DMS79 (cell line): ENCODE measurements around the gene NRAP.

ENCODE experiments used
- DNase-seq: peaks from one replicate; lab custom pipeline; 2025; lab: John Stamatoyannopoulos, UW

The NRAP gene

GRCh38 chr10:113663908-113664307, at the start of gene NRAP:
Gene NRAP, minus strand, starts transcription at chr10:113664041. Its CDS starts 159 bp downstream, at chr10:113663882.
- DNase-seq = no peak

DNA sequence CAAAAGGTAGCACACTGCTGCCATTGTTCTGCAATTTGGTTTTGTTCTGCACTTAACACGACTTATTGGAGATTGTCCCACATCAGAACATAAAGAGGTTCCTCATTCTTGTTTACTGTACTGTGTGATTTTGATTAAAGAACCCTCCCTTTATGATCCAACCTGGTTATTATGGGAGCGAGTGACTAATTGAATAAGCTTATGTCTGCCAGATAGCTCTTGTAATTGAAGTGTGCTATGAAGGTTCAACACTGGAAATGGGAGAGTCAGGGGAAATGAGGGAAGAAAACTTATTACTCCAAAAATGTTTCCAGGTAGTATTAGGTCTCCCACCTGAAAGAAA, 49.8 kb upstream of the NRAP start:
- DNase-seq = no peak

DNA sequence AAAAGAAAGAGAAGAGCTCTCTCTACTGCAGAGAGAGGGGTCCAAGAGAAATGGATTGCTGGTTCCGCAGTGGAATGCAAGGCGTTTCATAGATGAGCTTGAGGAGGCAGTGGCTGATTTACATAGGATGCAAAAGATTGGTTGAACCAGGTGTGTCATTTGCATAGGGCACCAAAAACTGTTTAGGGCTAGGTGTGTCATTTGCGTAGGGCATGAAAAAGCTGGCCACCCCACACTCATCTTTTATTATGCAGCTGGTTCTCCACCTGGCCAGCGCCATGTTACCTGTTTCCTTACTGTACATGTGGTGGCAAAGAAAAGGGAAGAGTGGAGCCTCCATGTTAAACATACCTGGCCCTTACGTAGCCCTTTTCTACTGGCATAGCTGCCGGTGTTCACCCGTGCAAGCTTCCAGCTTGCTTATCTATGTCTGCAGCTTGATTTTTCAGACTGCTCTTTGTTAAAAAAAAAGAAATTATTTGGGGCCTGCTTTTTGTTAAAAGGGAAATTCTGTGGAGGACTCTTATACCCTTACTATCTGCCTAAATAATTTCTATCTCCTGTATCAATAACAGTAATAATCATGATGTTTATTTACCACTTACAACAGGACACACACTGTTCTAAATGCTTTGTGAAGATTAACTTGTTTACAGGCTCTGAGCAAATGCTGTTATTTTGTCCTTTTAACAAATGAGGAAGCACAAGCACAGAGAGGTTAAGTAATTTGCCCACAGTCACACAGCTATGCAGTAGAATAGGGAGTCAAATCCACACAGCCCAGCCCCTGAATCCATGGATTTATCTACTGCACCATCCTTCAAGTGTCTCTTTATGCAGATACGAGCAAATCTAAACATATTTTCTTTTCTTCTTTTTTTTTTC, 49.2 kb upstream of the NRAP start:
- no peak for DNase-seq

DNA sequence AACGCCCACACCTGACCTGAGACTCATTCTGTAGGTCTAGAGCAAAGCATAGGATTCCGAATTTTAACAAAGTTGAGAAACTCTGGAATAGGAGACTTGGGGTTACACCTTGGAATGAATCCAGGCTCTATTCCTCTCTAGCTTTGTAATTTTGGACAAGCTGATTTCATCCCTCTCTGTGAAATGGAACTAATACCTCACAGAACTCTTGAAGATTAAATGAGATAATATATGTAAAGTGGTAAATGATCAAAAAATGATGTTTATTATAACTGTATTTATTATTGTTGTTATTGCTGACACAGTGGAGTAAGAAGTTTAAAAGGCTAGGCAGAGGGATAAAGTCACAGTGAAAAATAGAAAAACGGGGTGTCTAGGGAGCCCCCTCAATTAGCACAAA, 48.2 kb upstream of the NRAP start:
- no peak for DNase-seq

- DNase-seq = no peak
Measured at GRCh38 chr10:113711142-113711541, 47.3 kb upstream of the NRAP start.

DNA sequence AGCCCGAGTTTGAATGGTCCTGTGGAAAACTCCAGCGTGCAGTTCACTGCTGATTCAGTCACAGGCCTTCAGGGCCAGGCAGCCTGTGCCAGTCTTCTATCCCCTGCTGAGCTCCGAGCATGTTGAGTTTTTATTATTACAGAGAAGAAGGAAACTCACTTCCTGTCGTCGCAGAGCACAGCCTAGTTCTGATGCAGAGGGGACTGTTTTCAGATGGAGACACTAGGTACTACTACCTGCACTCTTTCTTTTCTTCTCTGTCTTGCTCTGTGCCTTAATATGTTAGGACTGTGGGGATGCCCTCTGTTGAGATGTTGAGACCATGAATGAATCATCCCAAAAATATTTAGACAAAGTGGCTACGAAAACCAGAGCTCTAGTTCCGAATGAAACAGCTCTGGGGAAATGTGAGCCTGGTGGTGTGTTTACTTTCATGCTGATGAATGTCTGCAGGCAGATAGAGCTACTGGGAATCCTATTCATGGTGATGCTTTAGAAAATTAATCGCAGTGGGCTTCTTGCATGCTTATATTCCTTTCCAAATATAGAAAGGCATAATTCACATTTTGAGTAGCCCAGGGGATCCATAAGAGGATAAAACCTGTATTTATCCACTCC, 45.5 kb upstream of the NRAP start:
- DNase-seq = peak; percentile 3

- DNase-seq = peak; percentile 24
Measured at GRCh38 chr10:113708640-113709039, 44.8 kb upstream of the NRAP start.

GRCh38 chr10:113706623-113707022, 42.8 kb upstream of the NRAP start:
- no peak for DNase-seq

- no peak for DNase-seq
Measured at GRCh38 chr10:113705344-113705652, 41.5 kb upstream of the NRAP start.

DNA sequence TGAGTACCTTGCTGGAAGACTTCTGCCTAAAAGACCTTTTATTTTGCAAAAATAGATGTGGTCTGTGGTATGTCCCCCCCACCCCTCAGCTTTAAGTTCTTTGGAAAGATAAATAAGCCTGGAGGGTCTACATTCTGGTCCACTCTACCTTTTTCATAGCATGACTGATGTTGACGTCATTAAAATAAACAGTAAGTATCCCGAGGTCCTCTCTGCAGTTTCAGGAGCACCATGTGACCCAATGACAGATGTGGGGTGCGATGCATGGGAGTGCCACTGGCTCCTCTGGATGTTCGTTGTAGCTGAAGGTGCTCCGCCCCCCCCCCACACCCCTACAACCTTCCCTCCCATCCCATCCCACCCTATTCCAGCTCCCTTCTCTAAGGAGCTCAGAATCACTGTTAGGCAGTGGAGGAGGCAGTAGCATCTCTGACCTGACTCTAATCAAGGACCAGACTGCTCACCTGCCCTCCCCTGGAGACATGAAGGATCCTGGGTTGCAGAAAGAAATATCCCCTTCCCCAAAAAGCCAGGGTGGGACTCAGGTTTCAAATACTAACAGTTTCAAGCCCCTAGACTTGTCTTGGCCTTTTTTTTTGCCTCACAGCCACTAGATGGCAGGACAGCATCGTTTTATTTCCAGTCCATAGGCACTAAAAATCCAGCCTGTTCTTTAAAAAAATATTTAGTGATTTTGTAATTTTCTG, 40.9 kb upstream of the NRAP start:
- no peak for DNase-seq

DNA sequence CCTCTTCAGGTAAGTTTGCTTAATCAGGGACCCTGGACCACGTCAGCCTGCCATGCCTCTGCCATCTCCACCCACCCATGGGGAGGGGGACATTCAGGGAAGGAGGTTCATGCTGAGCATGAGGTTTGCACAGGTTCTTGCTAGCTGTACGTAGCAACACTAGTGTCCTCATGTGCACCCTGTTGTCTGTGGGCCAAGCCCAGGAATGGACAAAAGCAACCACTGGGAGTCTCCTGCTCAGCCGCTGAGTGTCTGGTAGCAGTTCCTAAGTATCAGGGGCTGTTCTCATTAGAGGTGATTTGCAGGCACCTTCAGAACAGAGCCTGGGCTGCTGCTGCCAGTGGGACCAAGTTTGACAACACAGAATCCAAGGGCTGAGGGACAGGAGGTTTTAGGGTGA, 33.8 kb upstream of the NRAP start:
- no peak for DNase-seq

DNA sequence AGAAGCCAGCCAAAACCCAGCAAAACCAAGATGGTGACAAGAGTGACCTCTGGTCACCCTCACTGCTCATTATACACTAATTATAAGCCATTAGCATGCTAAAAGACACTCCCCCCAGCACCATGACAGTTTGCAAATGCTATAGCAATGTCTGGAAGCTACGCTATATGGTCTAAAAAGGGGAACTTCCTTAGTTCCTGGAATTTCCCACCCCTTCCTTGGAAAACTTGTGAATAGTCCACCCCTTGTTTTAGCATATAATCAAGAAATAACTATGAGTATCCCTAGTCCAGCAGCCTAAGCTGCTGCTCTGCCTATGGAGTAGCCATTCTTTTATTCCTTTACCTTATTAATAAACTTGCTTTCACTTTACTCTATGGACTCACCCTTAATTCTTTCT, 31.9 kb upstream of the NRAP start:
- no peak for DNase-seq

DNA sequence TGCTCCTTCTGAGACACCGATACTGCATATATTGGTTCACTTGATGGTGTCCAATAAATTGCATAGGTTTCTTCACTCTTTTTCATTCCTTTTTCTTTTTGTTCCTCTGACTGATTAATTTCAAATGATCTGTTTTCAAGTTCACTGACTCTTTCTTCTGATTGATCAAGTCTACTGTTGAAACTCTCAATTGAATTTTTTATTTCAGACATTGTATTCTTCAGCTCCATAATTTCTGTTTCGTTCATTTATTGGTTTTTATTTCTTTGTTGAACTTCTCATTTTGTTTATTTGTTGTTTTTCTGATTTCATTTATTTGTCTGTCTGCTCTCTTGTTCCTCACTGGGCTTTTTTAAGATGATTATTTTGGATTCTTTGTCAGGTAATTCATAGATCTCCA, 29.5 kb upstream of the NRAP start:
- DNase-seq = no peak

DNA sequence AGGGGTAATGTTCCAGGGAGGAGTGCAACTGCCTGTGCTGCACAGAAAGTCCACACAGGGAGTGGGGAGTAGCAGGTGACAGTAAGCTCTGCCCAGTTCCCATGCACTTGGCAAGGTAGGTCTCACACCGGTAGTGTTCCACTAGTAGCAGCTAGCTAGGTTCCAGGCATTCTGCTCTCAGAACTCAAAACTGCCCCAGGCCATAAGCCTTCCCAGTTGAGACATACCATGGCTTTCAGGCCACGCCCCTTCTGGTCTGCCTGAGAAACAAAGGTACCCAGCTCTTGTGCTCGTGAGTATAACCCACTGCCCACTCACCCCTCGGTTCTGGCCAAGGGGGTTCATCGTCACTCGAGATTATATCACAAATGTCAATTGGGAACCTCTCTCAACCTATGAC, 28.4 kb upstream of the NRAP start:
- DNase-seq = no peak

DNA sequence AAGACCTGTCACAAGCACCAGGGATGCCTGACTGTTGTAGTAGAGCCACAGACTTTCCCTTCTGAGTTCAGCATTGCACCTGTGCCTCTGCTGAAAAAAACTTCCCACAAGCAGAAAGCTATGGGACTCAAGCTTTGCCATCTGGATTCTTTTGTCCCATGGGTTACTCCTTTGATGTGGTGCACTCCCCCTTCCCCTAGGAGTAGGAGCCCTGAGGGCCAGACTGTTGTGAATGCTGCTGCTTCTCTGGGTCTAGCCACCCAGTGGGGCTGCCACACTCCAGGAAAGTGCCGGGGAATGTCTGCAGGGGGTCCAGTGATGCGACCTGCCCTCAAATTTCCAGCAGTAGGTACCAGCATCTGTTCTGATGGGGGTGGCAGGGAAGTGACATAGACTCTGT, 27.5 kb upstream of the NRAP start:
- DNase-seq = no peak

GRCh38 chr10:113690749-113691148, 26.9 kb upstream of the NRAP start:
- DNase-seq = no peak

- DNase-seq = no peak
Measured at GRCh38 chr10:113689574-113689973, 25.7 kb upstream of the NRAP start.

DNA sequence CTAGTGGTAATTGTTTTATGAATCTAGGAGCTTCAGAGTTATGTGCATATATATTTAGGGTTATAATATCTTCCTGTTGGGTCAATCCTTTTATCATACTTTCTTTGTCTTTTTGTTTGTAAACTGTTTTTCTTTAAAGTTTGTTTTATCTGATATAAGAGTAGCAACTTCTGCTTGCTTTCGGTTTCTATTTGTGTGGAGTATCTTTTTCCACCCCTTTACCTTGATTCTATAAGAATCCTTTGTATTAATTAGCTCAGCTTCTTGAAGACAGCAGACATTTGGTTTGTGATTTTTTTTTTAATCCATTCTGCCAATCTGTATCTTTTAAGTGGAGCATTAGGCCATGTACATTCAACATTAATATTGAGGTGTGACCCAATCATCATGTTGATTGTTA, 25.2 kb upstream of the NRAP start:
- DNase-seq = no peak

GRCh38 chr10:113687037-113687436, 23.2 kb upstream of the NRAP start:
- DNase-seq = no peak

DNA sequence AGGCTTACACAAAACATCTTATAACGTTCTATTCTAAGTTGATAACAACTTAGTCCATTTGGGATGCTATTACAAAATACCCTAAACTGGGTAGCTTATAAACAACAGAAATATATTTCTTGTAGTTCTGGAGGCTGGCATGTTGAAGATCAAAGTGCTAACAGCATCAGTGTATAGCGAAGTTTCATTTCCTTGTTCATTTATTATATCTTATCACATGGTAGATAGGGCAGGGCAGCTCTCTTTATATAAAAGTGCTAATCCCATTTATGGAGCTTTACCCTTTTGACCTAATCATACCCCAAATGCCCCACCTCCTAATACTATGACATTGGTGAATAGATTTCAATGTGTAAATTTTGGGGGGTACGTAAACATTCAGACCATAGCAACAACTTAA, 22.2 kb upstream of the NRAP start:
- no peak for DNase-seq

- DNase-seq = no peak
Measured at GRCh38 chr10:113683300-113683699, 19.5 kb upstream of the NRAP start.

DNA sequence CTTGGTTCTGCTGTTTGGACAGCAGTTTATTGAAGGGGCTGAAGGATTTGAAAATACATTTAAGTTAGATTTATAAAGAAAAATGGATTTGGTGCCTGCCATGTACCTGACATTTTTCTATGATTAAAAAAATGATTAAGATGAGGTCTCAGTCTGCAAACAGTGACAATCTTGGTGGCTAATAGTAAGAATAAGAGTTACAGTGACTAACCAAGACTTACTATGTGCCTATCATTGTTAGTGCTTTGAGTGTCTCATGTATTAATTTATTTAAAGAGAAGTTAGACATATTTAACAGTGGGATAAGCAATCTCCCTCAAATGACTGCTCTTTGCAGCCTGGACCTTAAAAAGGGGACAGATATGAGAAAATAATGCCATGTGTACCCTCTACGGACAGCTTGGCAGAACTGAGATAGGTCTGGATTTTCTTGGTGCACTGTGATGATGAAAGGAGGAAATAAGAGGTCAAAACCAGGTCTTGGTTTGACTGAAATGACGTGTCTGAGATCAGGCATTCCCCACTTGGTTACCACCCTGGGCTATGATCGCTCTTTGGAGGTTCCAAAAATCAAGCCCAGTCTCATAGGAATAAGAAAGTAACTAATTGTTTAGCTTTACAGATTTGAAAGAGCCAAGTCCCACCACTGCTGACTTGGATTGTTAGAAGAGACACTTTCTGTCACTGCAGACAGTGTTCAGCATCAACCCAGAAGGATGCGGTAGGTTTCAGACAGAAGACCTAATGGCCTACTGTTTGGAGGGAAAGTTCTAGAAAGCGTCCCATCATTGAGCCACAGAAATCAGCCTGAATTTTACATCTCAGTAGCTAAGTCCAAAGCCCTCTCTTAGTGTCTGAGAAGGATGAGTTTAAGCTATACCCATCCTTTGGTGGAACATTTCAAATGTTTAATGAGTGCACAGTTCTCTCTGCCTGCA, 18.0 kb upstream of the NRAP start:
- no peak for DNase-seq
